SK-N-MC (cell line): Measurements from ENCODE around the gene TTC34.

Experiments
- EZH2 ChIP-seq: fragments of 200-600 bp; sonication (generic); IDR thresholded peaks from one replicate; pipeline ENCODE4 v1.6.1; 2017; ENCODE audit warnings: antibody characterized with exemption
- FOXP2 ChIP-seq: optimal IDR thresholded peaks from 2 replicates; pipeline ENCODE3; 2011; ENCODE audit warnings: mild to moderate bottlenecking, moderate library complexity; ENCODE audit not compliant: insufficient read depth; ENCODE audit errors: extremely low read length, control extremely low read depth
- POLR2AphosphoS5 ChIP-seq: IDR thresholded peaks from 2 replicates; pipeline ENCODE4 v1.6.1; 2012; ENCODE audit warnings: mild to moderate bottlenecking, low read depth, low read length, borderline replicate concordance

DNA sequence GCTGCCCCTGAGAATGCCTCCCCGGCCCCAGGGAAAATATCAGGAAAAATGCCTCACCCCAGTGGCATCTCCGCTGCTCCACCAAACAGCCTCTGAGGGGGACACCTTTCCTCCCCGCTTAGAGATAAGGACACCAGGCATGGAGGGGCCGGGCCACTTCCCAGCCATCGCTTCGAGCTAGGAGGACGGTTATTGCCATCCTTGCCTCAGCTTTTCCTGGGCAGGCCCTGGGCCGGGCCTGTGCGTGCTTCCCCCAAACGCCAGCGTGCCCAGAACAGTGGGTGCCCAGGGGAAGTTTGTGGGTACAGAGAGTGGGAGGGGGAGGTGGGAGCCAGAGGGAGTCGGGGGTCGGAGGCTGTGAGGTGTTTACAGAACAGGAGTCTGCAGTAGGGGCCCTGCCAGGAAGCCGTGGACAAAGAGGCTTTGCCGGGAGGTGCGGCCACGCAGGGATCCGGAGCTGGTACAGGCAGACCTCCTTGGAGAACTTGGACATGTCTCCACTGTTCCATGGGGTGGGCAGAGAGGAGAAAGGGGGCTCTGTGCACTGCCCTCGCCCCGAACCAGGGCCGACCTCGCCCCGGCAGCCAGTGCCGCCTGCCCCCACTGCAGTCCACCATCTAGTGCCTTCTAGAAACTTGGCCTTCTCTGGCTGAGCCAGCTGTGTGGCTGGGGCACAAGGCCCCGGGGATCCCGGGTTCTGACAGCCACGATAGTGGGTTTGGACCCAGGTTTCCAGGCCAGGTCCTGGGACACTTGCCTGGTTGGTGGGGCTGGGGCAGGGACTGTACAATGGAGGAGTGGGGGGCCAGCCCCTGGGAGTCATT is 33.5 kb upstream of the TTC34 start:
- TF ChIP-seq EZH2 (no peak), POLR2AphosphoS5 (no peak), FOXP2 (no peak)
